SKM-1 treated with dmso at 0.1 percent for 144 hours (cell line): ENCODE data around the gene RANBP3L.
"Not testable (repeated sequence)": the region's sequence is repeated elsewhere in the genome, so short reads cannot be mapped to it uniquely, and the experiment has no call there.

Experiments
- DNase-seq: peaks from one replicate; lab custom pipeline; 2025; ENCODE audit not compliant: unreplicated experiment; lab: John Stamatoyannopoulos, UW

RANBP3L gene, protein sequence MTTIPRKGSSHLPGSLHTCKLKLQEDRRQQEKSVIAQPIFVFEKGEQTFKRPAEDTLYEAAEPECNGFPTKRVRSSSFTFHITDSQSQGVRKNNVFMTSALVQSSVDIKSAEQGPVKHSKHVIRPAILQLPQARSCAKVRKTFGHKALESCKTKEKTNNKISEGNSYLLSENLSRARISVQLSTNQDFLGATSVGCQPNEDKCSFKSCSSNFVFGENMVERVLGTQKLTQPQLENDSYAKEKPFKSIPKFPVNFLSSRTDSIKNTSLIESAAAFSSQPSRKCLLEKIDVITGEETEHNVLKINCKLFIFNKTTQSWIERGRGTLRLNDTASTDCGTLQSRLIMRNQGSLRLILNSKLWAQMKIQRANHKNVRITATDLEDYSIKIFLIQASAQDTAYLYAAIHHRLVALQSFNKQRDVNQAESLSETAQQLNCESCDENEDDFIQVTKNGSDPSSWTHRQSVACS

DNA sequence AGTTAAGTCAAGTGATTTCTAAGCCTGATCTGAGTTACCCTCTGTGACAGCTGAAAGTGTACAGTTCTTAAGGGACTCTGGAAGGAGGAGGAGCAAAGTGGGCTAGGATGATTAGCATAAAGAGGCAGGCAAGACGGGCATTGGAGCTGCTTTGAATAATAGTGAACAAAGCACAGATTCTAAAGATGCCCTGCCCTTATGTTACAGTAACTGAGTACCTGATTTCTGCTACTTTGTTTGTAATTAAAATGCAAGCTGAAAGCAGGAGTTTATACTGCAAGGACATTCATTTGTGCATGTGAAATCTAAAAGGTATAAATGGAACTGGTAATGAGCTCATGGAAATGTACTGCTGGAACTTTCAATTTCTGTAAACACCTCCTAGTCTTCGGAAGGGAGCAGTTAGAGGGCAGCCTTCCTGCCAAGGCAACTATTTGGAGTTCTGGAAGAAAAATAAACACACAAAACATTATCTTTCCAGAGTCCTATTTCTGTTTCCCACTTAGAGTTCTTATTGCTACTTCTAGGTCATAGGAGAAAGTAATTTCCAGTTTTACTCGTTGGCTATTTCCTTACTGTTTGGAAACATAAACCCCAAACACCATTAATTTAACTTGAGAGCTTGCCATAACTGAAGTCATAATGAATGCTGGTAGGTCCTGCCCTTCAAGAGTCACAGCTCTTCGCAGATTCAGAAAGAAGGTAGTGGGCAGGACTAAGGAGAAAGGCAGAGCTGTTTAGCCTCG, at the start of gene RANBP3L:
Gene RANBP3L (minus strand): TSS at position 45 of the 746 bp plus-strand sequence. CDS start 486 bp downstream, outside the sequence.
- DNase-seq = no peak

DNA sequence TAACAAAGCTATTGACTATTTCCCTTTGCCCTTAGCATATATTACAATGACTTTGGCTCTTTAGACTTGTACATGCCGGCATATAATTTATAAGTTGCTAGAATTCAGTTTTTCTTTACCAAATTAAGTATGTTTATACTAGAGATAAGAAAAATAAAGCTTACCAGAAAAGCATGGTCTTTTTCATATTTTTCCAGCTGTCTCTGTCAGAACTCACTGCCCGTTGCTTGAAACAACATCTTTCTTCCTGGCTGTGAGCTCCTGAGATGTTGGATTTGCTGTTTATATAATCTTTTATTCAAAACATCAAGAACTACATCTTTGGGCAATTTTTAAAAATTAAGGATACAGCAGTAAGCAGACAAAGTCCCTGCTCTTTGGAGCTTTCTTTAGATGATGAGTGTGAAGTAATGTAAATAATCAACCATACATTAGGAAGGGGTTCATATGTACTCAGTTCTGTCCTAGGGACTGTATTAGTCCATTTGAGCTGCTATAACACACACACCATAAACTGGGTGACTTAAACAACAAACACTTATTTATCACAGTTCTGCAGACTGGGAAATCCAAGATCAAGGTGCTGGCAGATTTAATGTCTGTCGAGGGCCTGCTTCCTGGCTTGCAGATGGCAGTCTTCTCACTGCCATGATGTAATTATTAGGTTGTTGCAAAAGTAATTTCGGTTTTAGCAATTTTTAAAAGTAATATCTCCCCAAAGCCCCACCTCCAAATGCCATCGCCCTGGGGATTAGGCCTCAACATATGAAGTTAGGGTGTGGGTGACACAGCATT, 45.4 kb upstream of the RANBP3L start:
- no peak for DNase-seq

DNA sequence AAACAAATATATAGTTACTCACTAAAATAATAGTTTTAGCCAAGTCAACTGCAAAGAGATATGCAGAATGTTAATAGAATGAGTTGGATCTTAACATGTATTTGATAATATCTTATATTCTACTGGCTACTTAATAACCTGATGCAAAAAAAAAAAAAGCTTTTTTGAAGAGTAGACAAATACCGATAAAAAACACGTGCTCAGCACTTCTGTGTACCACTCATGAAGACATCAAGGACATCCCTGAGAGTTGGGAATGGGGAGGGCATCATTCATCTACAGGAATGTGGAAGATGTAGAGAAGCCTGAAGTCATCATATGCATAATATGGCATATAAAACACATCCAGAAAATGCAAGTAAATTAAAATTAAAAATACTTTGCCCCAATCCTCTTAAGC, 43.2 kb upstream of the RANBP3L start:
- no peak for DNase-seq

DNA sequence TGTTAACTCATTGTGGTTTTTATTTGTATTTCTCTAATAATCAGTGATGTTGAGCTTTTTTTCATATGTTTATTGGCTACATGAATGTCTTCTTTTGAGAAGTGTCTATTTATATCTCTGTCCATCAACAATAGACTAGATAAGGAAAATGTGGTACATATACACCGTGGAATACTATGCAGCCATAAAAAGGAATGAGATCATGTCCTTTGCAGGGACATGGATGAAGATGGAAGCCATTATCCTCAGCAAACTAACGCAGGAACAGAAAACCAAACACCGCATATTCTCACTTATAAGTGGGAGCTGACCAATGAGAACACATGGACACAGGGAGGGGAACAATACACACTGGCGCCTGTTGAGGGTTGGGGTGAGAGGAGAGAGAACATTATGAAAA, 40.0 kb upstream of the RANBP3L start:
- not testable (repeated sequence) for DNase-seq

DNA sequence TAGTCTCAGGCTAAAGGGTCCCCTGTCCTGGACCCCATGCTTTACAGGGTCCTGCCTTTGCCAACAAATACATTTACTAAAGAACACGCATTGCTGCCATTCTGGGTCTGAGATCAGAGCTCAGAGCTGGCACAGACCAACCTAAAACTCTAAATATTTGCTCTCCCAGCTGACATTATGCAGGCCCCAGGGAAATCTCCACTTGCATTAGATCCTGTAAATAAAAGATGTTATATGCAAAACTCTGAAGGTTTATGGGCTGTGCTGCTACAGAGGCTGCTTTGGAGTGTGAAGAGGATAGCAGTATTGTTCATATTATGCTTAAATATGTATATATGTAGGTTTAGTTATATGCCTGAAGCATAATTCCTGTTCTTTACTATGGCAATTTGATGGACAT, 35.9 kb upstream of the RANBP3L start:
- no peak for DNase-seq

DNA sequence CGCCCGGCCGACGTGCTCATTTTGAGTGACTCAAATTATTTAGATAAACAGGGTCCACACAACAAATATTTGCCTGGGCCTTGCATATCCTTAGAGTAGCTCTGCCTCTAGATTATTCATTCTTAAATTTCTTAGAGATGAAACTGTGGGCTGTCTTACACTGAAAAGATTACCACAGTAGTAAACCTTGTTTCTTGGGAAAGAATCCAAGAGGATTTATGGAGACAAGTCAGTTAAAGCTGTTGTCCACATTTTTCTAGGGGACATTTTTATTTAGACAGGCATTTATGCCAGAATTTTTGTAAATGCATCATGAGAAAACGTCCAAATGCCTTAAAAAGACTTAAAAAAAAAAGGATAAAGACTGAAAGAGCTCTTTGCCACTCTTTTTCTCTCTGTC, 32.6 kb upstream of the RANBP3L start:
- no peak for DNase-seq

DNA sequence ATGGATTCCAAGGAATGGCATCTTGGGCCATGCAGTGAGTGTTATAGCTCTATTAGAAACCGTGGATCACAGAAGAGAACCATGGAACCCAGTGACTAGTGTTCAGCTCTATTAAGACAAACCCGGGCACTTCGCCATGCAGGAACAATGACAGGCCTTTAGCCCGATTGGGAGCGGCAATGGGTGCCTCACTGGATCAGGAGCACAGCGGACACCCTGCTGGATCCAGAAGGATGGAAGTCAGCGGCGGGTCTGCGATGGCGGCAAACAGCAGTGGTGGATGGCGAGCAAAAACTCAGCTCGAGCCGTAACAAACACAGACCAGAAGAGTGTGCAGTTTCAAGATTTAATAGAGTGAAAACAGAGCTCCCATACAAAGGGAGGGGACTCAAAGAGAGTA, 31.0 kb upstream of the RANBP3L start:
- DNase-seq = not testable (repeated sequence)

DNA sequence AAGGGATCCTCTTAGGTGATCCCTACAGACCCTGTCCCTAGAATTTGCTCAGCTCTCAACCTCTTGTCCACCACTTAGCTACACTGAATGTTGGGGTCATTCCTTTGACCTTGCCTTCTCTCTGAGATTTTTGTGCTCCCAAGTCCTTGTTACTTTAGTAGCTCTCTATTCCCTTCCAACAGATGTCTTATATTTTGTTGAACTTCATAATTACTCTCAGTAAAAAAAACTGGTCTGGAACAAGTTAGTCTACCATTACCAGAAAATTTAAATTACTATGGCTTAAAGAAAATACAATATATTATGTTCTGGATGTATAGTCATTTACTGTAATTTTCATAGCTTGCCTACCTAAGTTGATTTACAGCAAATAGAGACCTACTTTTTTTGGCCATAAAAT, 23.5 kb upstream of the RANBP3L start:
- no peak for DNase-seq

DNA sequence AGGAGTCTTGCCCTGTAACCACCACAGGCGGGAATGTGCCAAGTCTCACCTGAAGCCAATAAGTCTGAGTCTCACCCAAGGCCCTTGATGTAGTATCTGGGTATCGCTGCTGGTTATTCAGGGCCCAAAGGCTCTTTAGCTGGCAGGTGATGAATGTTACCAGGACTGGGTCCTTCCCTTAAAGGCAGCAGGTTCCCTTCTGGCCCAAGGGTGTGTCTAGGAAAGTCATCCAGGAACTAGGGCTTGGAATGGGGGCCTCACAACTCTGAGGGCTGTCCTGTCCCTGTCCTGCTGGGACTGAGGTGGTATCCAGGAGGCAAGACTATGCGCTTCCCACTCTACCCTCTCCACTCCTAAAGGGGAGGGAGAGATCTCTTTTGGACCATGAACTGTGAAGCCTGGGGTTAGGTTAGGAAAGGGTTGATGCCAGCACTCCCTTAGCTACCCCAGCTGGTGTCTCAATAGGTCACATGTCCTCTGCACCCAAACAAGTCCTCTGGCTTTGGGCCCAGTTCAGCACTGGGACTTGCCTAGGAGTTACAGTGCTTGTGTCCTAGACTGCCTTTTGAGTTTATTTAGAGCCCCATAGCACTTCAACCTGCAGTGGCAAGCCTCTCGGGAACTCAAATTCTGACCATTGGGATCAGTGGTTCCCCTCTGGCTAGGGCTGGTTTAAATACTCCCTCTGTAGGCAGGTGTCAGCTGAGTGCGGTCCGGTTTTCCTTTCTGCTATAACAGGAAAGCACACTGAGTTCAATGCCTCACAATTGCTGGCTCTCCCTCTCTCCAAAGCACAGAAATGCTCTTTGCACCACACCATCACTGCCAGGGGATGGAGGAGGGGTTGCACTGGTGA, 22.5 kb upstream of the RANBP3L start:
- no peak for DNase-seq

DNA sequence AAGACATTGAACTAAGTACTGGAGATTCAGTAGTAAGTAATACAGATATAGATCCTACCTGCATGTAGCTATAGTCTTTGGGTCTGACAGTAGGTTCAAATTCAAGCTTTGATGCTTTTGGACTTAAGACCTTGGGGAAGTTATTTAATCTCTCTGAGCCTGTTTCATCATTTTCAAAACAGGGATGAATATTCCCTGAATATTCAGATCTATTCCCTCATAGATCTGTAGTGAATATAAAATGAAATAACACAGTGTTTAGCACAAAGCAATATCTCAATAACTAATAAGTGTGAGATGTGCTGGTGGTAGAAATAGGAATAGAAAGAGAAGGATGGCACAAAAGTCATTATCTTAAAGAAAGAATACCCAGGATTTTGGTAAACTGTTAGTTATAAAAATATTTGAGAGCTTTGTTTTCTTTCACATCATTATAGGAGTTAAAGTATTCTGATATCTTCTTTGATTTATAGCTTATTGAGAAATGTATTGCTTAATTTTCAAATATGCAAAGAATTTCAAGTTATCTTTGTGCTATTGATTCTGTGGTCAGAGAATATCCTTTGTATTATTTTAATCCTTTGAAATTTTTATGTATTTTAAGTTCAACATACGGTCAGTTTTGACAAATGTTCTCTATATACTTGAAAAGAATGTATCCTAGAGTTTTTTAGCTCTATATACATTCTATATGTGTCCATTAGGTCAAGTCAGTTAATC, 11.4 kb upstream of the RANBP3L start:
- no peak for DNase-seq

DNA sequence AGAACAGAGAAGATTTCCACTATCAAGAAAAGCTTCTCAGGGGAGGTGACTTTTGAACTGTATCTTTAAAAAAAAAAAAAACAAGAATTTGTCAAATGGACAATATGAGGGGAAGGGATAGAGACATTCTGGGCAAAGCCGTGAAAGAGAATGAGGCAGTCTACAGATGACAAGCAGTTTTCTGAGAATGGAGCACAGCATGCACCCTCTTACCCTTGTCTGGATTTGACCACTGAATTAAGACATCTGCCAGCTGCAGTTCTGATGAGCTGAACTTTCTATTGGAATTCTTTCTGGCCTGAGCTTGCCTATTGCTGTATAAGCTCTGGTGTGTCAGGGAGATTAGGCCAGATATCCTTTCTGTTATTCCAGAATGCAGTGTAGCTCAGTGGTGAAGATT, 10.3 kb upstream of the RANBP3L start:
- DNase-seq = no peak

DNA sequence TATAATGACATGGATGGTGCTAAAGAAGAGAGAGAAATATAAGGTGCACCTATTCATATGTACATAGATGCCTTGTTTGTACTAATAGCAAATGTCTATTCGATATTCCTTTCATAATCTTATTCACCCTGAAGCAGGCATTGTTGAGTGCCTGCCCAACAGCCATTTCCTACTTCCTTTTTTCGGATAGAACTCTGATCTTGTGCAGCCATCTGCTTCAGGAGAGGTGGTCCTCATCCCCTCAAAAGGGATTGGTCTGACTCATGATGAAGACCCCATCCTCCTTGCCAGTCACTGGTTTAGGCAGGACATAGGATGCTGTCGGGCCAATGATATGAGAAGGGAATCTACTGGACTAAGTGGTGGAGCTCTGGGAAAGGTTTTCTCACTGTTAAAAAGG, 8.4 kb upstream of the RANBP3L start:
- DNase-seq = no peak

DNA sequence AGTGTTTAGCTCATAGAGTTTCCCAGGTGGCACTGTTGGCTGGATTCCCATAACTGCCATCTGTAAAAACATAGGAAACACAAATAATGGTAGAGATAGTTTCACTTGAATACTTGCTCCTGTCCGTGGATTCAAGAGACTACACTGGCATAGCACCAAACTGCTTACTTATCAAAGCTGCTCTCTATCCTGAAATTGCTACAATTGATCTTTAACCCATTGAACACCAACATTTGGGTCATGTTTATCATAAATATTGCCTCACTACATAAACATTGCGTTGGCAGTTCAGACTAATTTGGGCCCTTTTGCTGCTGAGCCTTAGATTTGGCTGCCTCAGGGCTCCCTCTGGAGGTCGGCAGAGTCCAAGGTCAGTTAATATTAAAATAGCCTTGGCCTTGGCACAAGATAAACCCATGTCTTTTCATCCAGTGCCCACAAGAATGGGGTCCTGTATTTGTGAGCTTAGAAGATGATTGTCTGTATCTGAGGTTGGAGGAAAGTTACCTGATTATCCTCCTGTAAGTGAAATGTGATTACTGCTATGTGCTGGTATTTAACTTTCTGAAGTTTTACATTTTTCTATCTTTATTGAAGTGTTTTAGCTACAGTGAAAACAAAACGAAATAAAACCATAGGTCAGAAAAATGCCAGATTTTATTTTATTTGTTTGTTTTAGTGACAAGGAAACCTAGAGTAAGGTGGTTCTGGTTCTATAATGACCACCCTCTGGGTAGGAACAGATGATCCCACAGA, 4.0 kb upstream of the RANBP3L start:
- peak; percentile 44 for DNase-seq

DNA sequence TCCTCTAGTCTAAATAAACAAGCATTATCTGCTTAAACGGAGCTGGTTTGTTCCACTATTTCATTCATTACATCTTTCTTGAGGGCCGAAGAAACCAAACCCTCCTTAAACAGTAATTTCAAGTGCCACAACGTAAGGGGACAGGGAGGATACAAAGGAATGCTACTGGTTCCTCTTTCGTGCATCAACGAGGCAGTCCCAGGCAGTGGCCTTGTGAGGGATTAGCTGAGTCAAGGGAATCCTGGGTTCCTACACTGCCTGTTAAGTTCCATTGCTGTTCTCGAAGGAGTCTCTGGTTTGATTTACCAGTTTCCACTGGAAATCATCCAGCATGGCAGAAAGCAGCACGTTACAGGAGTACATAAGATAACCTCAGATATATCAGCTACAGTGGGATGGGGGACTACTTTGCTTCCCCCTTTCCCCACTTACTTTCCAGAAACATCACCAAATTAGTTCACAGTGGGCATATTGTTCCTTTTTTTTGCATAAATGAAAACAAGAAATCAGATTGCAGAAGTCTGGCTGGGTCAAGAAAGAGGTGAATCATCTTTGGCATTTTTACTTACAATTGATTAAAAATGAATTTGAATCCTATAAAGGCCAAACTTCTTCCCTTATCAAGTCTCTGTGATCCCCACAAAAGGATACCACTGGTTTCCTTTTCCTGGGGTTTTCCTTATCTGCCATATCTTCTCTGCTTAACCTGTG, 2.5 kb upstream of the RANBP3L start:
- DNase-seq = no peak

DNA sequence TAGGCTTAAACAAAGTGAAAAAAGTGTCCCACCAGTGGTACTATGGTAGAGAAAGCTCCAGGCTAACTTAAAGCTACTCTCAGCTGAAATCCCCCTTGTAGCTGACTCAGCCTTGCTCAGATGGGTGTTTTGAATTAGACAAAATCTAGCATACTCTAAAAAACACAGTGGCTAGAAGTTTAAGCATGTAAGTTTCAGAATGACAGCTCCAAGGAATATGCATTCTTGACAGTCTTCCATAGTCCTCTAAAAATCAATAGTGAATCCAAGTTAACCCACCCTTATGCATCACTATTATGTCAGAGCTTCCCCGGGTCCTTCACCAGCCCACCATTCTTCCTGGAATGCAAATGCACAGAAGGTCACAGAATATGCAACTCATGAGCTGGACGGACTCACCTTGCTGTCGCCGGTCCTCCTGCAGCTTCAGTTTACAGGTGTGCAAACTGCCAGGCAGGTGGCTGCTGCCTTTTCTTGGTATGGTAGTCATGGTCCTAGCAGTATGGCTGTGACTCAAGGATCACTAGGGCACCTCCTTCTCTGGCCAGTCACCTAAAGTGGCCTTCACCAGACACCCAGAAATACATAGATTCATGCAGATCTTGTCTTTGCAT, 668 bp downstream of the RANBP3L start:
- DNase-seq = no peak

DNA sequence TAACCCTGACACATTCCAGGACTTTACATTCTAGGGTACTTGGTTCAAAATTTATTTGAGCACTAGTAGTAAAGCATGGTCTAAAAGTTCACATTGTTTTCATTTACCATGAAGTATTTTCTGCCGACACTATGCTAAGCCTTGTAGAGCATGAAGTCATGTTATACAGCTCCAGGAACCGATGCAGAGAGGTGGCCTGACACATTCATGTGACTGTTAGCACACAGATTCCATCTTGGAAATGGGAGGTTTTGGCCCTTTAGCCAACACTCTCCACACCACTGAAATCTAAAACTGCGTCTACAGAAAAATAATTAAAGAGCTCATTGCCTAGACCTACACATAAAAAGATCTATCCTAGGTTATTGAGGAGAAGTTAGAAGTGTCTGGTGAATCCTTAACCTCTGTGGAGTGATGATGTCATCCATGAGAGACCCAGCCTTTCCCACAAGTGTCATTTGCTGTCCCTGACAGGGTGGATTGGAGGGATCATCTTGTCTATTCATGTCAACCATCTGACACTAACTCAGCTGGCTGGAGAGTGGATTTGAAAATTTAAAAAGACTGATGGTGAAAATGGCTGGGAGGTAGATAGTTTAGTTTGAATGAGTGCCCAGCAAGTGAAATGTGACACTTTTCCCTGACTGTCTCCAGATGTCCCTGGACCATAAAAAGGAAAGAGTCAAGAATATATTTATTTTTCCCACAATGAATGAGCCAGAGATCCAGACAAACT, 1.3 kb downstream of the RANBP3L start:
- DNase-seq = no peak

DNA sequence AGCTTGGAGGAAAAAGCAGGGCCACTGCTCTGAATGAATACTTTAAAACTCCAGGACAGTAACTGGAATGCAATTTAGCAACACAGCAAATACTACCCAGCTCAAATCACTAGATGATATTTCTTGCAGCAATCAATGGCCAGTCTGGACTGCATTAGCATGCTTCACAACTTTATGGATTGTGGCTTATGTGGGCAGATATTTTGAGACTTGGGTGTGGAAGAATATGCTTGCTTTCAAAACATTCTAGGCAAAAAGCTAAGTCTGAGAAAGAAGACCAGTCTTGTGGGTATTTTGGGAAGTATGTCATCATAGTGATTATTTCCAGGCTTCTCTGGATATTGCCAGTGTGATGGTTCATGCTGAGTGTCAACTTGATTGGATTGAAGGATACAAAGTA, 3.1 kb downstream of the RANBP3L start:
- DNase-seq = no peak
